ENCODE results near the gene KCTD16.
A peak's percentile ranks its signal among the peaks of the same experiment; 100 is the strongest.

KCTD16 gene

DNA sequence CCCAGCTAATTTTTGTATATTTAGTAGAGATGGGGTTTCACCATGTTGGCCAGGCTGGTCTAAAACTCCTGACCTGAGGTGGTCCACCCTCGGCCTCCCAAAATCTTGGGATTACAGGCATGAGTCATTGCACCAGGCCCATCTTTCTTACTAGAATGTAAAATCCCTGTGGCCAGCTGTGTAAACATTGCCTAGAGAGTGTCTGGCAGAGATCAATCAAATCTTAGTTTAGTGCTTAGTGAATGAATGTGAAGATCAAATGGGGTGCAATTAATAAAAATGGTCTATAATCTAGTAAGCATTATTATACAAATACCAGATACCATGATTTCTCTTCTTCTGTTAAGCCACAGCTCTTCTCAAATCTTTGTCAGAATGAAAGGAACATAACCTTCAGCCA is 289.9 kb downstream of the KCTD16 start:
- DNase-seq = no peak
- in situ Hi-C loops (cut with HindIII; ENCODE audit: low pct_ligation_motif_present, low pct_unique_long_range_greater_than_20kb, low sequenced_read_pairs) = no loop called here

- DNase-seq = no peak
- in situ Hi-C loops (cut with HindIII; ENCODE audit: low pct_ligation_motif_present, low pct_unique_long_range_greater_than_20kb, low sequenced_read_pairs) = no loop called here
Observed at GRCh38 chr5:144462577-144462976, 291.9 kb downstream of the KCTD16 start.

DNA sequence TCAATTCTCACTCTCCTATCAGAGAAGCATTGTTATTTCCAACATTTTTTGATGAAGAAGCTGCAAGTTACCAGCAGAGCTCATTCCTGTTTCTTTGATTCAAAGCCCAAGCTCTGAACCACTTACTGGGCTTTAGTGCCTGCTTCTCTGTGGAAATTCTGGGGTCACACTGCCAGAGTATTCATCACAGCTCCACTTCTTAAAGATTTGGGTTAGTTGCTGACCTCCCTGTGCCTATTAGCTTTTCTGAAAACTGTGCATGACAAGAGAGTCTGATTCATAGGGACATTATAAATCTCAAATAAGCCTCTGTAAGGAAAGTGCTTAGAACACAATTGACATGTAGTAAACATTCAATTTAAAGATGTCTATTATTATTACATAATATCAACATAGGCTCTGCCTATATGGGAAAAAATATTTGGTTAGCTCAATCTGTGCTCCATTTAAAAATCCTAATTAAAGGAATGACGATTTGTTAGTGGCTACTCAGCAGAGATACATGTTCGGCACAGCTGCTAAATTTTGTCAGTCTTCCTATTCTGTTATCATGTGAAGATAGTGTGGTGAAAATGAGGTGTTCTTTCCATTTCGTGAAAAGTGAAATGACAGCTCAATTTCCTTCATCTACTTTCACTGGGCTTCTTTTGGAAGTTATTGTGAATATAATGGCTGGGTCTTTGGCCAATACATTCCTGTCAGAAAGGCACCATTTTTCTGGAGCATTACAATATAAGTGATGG is 293.0 kb downstream of the KCTD16 start:
- in situ Hi-C loops (cut with HindIII; ENCODE audit: low pct_ligation_motif_present, low pct_unique_long_range_greater_than_20kb, low sequenced_read_pairs) = no loop called here
- no peak for DNase-seq

- in situ Hi-C loops (cut with HindIII; ENCODE audit: low pct_ligation_motif_present, low pct_unique_long_range_greater_than_20kb, low sequenced_read_pairs) = no loop called here
- DNase-seq = no peak
Observed at GRCh38 chr5:144464306-144464705, 293.6 kb downstream of the KCTD16 start.

DNA sequence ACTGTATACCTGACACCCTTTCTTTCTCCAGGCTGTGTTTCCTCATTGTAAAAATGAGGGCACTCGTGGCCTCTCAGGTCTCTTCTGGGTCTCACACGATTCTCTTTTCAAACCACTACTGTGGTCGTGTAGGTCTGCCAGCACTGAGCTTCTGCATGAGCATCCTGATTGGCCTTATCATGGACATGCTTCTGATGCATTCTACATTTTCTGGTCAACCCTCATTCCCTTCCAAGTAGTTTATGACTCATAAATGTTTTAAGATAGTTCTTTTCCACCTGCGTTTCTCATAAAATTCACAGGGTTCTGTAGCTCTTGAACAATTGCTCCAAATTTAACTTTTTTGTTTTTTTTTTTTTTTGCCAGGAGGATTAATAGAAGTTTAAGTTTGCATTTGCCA is 294.8 kb downstream of the KCTD16 start:
- no peak for DNase-seq
- in situ Hi-C loops (cut with HindIII; ENCODE audit: low pct_ligation_motif_present, low pct_unique_long_range_greater_than_20kb, low sequenced_read_pairs) = no loop called here

- peak; percentile 55 for DNase-seq
- in situ Hi-C loops (cut with HindIII; ENCODE audit: low pct_ligation_motif_present, low pct_unique_long_range_greater_than_20kb, low sequenced_read_pairs) = no loop called here
Observed at GRCh38 chr5:144467792-144468191, 297.1 kb downstream of the KCTD16 start.

GRCh38 chr5:144468571-144468970 is 297.9 kb downstream of the KCTD16 start:
- in situ Hi-C loops (cut with HindIII; ENCODE audit: low pct_ligation_motif_present, low pct_unique_long_range_greater_than_20kb, low sequenced_read_pairs) = no loop called here
- DNase-seq = peak; percentile 6

GRCh38 chr5:144469106-144469505 is 298.4 kb downstream of the KCTD16 start:
- in situ Hi-C loops (cut with HindIII; ENCODE audit: low pct_ligation_motif_present, low pct_unique_long_range_greater_than_20kb, low sequenced_read_pairs) = no loop called here
- DNase-seq = peak; percentile 78

GRCh38 chr5:144472221-144472620 is 301.5 kb downstream of the KCTD16 start:
- no peak for DNase-seq
- in situ Hi-C loops (cut with HindIII; ENCODE audit: low pct_ligation_motif_present, low pct_unique_long_range_greater_than_20kb, low sequenced_read_pairs) = no loop called here

GRCh38 chr5:144473650-144474049 is 303.0 kb downstream of the KCTD16 start:
- in situ Hi-C loops (cut with HindIII; ENCODE audit: low pct_ligation_motif_present, low pct_unique_long_range_greater_than_20kb, low sequenced_read_pairs) = no loop called here
- DNase-seq = no peak

- in situ Hi-C loops (cut with HindIII; ENCODE audit: low pct_ligation_motif_present, low pct_unique_long_range_greater_than_20kb, low sequenced_read_pairs) = no loop called here
- DNase-seq = no peak
Observed at GRCh38 chr5:144478565-144478964, 307.9 kb downstream of the KCTD16 start.

DNA sequence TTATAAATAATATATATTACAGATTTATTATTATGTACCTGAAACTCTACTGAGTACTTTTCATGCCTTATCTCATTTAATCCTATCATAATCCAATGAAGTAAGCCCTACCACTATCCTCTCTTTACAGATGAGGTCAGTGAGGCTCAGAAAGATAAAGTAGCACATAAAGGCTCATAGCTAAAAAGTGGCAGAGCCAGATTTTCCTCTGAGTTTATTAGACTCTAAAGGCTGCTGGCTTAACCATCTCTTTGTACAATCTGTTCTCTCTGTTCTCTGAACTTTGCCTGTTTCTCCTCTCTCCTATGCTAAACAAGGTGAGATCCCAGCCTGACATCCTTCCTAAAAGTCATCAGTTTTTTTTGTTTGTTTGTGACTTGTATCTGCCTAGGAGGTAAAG is 311.2 kb downstream of the KCTD16 start:
- no peak for DNase-seq
- in situ Hi-C loops (cut with HindIII; ENCODE audit: low pct_ligation_motif_present, low pct_unique_long_range_greater_than_20kb, low sequenced_read_pairs) = no loop called here

- peak; percentile 36 for DNase-seq
- in situ Hi-C loops (cut with HindIII; ENCODE audit: low pct_ligation_motif_present, low pct_unique_long_range_greater_than_20kb, low sequenced_read_pairs) = no loop called here
Observed at GRCh38 chr5:144484124-144484897, 313.6 kb downstream of the KCTD16 start.

- in situ Hi-C loops (cut with HindIII; ENCODE audit: low pct_ligation_motif_present, low pct_unique_long_range_greater_than_20kb, low sequenced_read_pairs) = no loop called here
- no peak for DNase-seq
Observed at GRCh38 chr5:144485540-144485939, 314.9 kb downstream of the KCTD16 start.

DNA sequence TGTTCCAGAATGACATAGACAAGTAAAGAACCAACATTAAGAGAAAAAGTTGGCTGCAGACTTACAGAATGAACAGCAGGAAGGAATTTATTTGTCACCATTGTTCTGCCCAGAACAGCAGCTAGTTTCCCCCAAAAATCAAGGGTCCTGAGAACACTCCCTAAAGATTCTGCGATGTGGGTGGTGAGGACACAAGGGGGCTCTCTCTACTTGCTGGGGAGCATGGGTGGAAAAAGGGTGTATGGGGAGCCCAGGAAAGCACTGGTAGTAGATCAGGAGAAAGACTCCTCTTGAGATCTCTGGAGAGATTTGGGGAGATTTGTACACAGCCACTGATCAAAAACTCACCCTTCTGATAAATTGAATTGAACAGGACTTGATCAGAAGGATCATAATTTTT is 316.5 kb downstream of the KCTD16 start:
- DNase-seq = no peak
- in situ Hi-C loops (cut with HindIII; ENCODE audit: low pct_ligation_motif_present, low pct_unique_long_range_greater_than_20kb, low sequenced_read_pairs) = no loop called here

DNA sequence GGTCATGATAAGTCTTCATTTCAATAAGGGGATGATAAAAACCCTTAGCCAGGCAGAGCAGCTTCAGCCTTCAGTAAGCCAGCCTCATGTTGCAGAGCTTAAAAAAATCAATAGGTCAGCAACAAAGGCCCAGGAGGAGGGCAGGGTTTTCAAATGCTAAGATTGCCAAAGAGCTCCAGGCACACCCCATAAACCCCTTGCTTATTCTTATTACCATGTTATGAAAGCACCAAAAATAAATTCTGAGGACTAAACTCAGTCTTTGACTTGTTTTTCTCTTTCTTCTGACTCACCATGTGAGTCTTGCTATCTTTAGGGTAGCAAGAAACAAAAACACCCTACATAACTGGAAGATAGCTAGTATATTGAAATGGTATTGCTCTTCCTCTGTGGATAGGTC is 317.1 kb downstream of the KCTD16 start:
- in situ Hi-C loops (cut with HindIII; ENCODE audit: low pct_ligation_motif_present, low pct_unique_long_range_greater_than_20kb, low sequenced_read_pairs) = no loop called here
- no peak for DNase-seq

DNA sequence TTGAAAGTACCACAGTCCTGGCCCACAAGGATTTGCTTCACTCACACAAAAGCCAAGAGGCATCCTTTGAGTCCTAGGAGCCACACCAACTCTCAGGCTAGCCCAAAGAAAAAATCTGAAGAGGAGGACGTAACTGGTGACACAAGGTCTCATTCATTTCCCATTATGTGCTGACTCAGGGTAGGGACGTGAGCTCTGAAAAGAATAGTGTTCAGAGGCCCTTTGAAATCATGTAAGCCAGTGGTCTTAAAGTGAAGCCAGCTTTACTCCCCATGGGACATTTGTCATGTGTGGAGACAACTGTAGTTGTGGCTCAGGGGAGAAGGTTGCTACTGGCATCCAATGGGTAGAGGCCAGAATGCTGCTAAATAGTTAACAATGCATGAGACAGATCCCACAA is 332.4 kb downstream of the KCTD16 start:
- DNase-seq = no peak
- in situ Hi-C loops (cut with HindIII; ENCODE audit: low pct_ligation_motif_present, low pct_unique_long_range_greater_than_20kb, low sequenced_read_pairs) = no loop called here

DNA sequence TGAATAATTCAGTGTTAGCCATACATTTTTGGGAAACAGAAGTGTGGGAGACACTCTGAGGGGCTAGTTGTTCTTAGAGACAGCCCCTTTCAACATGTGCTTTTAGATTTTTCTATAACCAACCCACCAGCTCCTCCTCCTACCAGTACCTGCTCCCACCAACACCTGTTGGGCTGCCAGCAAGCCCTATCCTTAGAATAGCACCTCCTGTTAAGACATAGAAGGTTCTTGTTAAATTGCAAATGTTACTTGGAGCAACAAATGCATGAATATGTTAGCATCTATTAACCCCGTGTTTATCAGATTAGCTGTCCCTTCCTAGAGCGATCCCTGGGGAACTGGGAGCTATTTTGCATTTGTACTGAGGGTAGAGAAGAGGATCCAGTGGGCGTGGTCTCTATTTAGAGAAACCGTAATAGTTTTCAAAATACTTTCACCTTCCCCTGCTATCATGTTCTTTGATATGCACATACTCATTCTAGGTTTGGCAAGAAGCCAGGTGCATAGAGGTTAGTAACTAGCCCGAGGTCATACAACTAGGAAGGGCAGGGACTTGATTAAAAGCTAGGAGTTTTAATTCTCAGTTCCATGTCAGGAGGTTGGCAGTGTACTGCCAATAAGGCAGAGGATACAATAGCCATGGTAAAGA is 334.4 kb downstream of the KCTD16 start:
- in situ Hi-C loops (cut with HindIII; ENCODE audit: low pct_ligation_motif_present, low pct_unique_long_range_greater_than_20kb, low sequenced_read_pairs) = no loop called here
- no peak for DNase-seq

GRCh38 chr5:144510845-144511579 is 340.3 kb downstream of the KCTD16 start:
- no peak for DNase-seq
- in situ Hi-C loops (cut with HindIII; ENCODE audit: low pct_ligation_motif_present, low pct_unique_long_range_greater_than_20kb, low sequenced_read_pairs) = no loop called here
